MM.1S (cell line): ENCODE results near the gene ELAC2.

Experiments
- DNase-seq: peaks from one replicate; pipeline ENCODE4 v3.0.0-alpha.2; 2015
- H2AFZ ChIP-seq: fragments of 300-600 bp; sonication (generic); 2 replicates; pipeline ENCODE4 v1.6.0; 2016; ENCODE audit warnings: antibody characterized with exemption, low read length
- H3F3A ChIP-seq: fragments of 300-600 bp; sonication (generic); 2 replicates; pipeline ENCODE4 v1.6.1; 2016; ENCODE audit warnings: mild to moderate bottlenecking, antibody characterized with exemption, low read length, moderate library complexity, mixed read lengths; ENCODE audit not compliant: insufficient read depth
- H3K27ac ChIP-seq: fragments of 300-600 bp; sonication (generic); 2 replicates; pipeline ENCODE4 v1.5.1; 2016; ENCODE audit warnings: mild to moderate bottlenecking, low read length
- H3K27me3 ChIP-seq: fragments of 300-600 bp; sonication (generic); replicated peaks from 2 replicates; pipeline ENCODE4 v1.6.0; 2016; ENCODE audit warnings: low read length; ENCODE audit not compliant: insufficient read depth
- H3K36me3 ChIP-seq: fragments of 300-600 bp; sonication (generic); replicated peaks from 2 replicates; pipeline ENCODE4 v1.6.1; 2016; ENCODE audit warnings: mild to moderate bottlenecking, low read length, mixed read lengths; ENCODE audit not compliant: insufficient read depth
- H3K4me1 ChIP-seq: fragments of 300-600 bp; sonication (generic); 2 replicates; pipeline ENCODE4 v1.6.1; 2016; ENCODE audit warnings: low read length, mixed read lengths
- H3K4me2 ChIP-seq: fragments of 300-600 bp; sonication (generic); 2 replicates; pipeline ENCODE4 v1.6.0; 2016; ENCODE audit warnings: low read depth, low read length
- H3K4me3 ChIP-seq: fragments of 300-600 bp; sonication (generic); 2 replicates; pipeline ENCODE4 v1.5.1; 2016; ENCODE audit warnings: low read length, mixed read lengths
- H3K79me2 ChIP-seq: fragments of 300-600 bp; sonication (generic); 2 replicates; pipeline ENCODE4 v1.6.1; 2016; ENCODE audit warnings: mixed run types, low read length, mixed read lengths
- H3K9ac ChIP-seq: fragments of 300-600 bp; sonication (generic); 2 replicates; pipeline ENCODE4 v1.6.1; 2016; ENCODE audit warnings: low read length, mixed read lengths
- H3K9me2 ChIP-seq: fragments of 300-600 bp; sonication (generic); replicated peaks from 2 replicates; pipeline ENCODE4 v1.6.1; 2016; ENCODE audit warnings: mild to moderate bottlenecking, low read length, mixed read lengths; ENCODE audit not compliant: insufficient read depth
- H3K9me3 ChIP-seq: fragments of 300-600 bp; sonication (generic); replicated peaks from 2 replicates; pipeline ENCODE4 v1.6.1; 2016; ENCODE audit warnings: mild to moderate bottlenecking, low read length, mixed read lengths; ENCODE audit not compliant: insufficient read depth
- H4K20me1 ChIP-seq: fragments of 300-600 bp; sonication (generic); 2 replicates; pipeline ENCODE4 v1.6.1; 2016; ENCODE audit warnings: mild to moderate bottlenecking, low read length, moderate library complexity, mixed read lengths; ENCODE audit not compliant: insufficient read depth
- CTCF ChIP-seq: fragments of 300-600 bp; sonication (generic); IDR thresholded peaks from 2 replicates; pipeline ENCODE4 v1.5.1; 2016; ENCODE audit warnings: antibody characterized with exemption, low read length, mixed read lengths
- EZH2 ChIP-seq: fragments of 300-600 bp; sonication (generic); optimal IDR thresholded peaks from 2 replicates; pipeline ENCODE3; 2017; ENCODE audit warnings: low read depth, mild to moderate bottlenecking, antibody characterized with exemption, low read length, mixed read lengths
- EZH2phosphoT487 ChIP-seq: fragments of 300-600 bp; sonication (generic); IDR thresholded peaks from 2 replicates; pipeline ENCODE4 v1.6.1; 2018; ENCODE audit warnings: antibody characterized with exemption, low read length

The ELAC2 gene

GRCh38 chr17:13017655-13018459, at the start of gene ELAC2:
ELAC2 (minus strand) TSS chr17:13018027; CDS start chr17:13017947, 80 bp downstream.
- peak within 1 kb of the TSS; percentile 87 for H3K9ac ChIP-seq
- peaks cover 10% of the 10 kb centered on the region for H3K36me3 ChIP-seq
- TF ChIP-seq CTCF = peak; percentile 26
- TF ChIP-seq EZH2 = no peak
- peaks cover 32% of the 10 kb centered on the region for H3K79me2 ChIP-seq
- H3K9me2 ChIP-seq = no peaks in the 10 kb centered on the region
- H3K27me3 ChIP-seq = no peaks in the 10 kb centered on the region
- peaks cover 9% of the 10 kb centered on the region; the same call in 1 of the 2 replicates for H3K4me1 ChIP-seq
- H3K4me3 ChIP-seq = peak within 1 kb of the TSS; percentile 96
- DNase-seq = peak; percentile 98
- H4K20me1 ChIP-seq = no peaks in the 10 kb centered on the region
- H3K27ac ChIP-seq = peak within 1 kb of the TSS; percentile 84
- H3K4me2 ChIP-seq = peak within 1 kb of the TSS; percentile 93
- H3K9me3 ChIP-seq = no peaks in the 10 kb centered on the region
- peak within 1 kb of the TSS; percentile 93 for H2AFZ ChIP-seq
- H3F3A ChIP-seq = peaks cover 10% of the 10 kb centered on the region; the same call in 1 of the 2 replicates

- Histone ChIP-seq H3K79me2 (no peaks in the 10 kb centered on the region), H3K4me1 (no peaks in the 10 kb centered on the region), H3K4me2 (no peak overlapping the region), H3K9me3 (no peaks in the 10 kb centered on the region), H4K20me1 (no peaks in the 10 kb centered on the region), H3K4me3 (no peak overlapping the region), H3K9ac (no peak overlapping the region), H3K27ac (no peak overlapping the region), H3K27me3 (no peaks in the 10 kb centered on the region), H3K36me3 (no peaks in the 10 kb centered on the region), H2AFZ (no peak overlapping the region), H3F3A (no peaks in the 10 kb centered on the region), H3K9me2 (no peaks in the 10 kb centered on the region)
- DNase-seq = no peak
- no peak for TF ChIP-seq EZH2phosphoT487
- TF ChIP-seq CTCF = no peak
These were observed 47.2 kb upstream of the ELAC2 start for GRCh38 chr17:13065032-13065431.

- no peak overlapping the region for H3K4me3 ChIP-seq
- H3K4me2 ChIP-seq = no peak overlapping the region
- DNase-seq = no peak
- H3K27ac ChIP-seq = no peak overlapping the region
- no peaks in the 10 kb centered on the region for H3K36me3 ChIP-seq
- H3K79me2 ChIP-seq = no peaks in the 10 kb centered on the region
- TF ChIP-seq EZH2 (no peak), CTCF (no peak), EZH2phosphoT487 (no peak)
- H3F3A ChIP-seq = no peaks in the 10 kb centered on the region
- H2AFZ ChIP-seq = no peak overlapping the region
- H3K9me2 ChIP-seq = no peaks in the 10 kb centered on the region
- H3K27me3 ChIP-seq = no peaks in the 10 kb centered on the region
- H3K9ac ChIP-seq = no peak overlapping the region
- no peaks in the 10 kb centered on the region for H3K4me1 ChIP-seq
- no peaks in the 10 kb centered on the region for H3K9me3 ChIP-seq
- no peaks in the 10 kb centered on the region for H4K20me1 ChIP-seq
These were observed 37.3 kb upstream of the ELAC2 start for GRCh38 chr17:13055131-13055530.
